Right atrium auricular region (tissue), 2 donors: ENCODE results near the gene WNT7A. TPM values are rescaled to one million over a fixed set of nuclear protein-coding genes. Genes with fewer than 3 reads are reported as not detected.

Source experiments
- DNase-seq: peaks from one replicate; pipeline ENCODE4 v3.0.0-alpha.2; 2019; ENCODE audit warnings: low spot score
- H3K27ac ChIP-seq, 2 donors: fragments of 200-600 bp; sonication (generic); 1 replicate in 1 of 2; 2 replicates in 1 of 2; pipeline ENCODE4 v1.5.1; 2016 to 2019
- H3K27me3 ChIP-seq, 2 donors: fragments of 200-600 bp; sonication (generic); one replicate each; pipeline versions ENCODE4 v1.5.1 to v1.6.0; 2017 to 2019
- H3K36me3 ChIP-seq: fragments of 200-600 bp; sonication (generic); one replicate; pipeline ENCODE4 v1.5.1; 2016
- H3K4me1 ChIP-seq, 2 donors: fragments of 200-600 bp; sonication (generic); one replicate each; pipeline versions ENCODE4 v1.5.1 to v1.6.0; 2017 to 2019
- H3K4me3 ChIP-seq, 2 donors: fragments of 200-600 bp; sonication (generic); 1 replicate in 1 of 2; 2 replicates in 1 of 2; pipeline ENCODE4 v1.5.1; 2017 to 2019; ENCODE audit warnings: mild to moderate bottlenecking in 1 of 2, moderate library complexity in 1 of 2
- H3K9me3 ChIP-seq, 2 donors: fragments of 200-600 bp; sonication (generic); one replicate each; pipeline ENCODE4 v1.5.1; 2019
- total RNA-seq, 2 donors: library from RNA; depleted of rRNA; stranded (reverse); fragments of >200 nt; gene quantifications; one replicate each; pipeline ENCODE4 v1.1.0, GENCODE V29; 2016
- TF ChIP-seq, protein P1 (sequence below), 2 donors: fragments of 200-600 bp; sonication (generic); IDR thresholded peaks; one replicate each; pipeline ENCODE4 v1.5.1; 2019; ENCODE audit warnings: antibody characterized with exemption in 2 of 2

The WNT7A gene
- total RNA-seq, 2 donors from 2014 or later = not detected

DNA sequence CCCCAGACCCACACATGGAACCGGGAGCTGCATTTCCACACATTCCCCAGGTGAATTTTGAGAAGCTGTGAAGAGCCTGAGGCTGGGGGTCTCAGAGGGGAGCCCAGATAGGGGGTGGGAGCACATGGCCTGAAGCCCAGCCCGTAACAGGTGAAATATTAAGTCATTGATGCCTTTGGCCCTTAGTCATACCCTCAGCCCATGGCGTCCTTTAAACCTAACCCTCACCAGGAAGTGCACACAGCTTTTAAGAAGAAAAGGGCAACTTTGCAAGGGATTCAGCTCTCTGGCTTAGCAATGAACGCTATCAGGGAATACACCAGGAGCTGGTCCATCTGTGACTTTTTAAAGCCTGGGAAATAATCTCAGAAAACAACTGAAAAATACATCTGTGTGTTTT lies 40.6 kb downstream of the WNT7A start:
- H3K27me3 ChIP-seq = no peaks in the 10 kb centered on the region

DNA sequence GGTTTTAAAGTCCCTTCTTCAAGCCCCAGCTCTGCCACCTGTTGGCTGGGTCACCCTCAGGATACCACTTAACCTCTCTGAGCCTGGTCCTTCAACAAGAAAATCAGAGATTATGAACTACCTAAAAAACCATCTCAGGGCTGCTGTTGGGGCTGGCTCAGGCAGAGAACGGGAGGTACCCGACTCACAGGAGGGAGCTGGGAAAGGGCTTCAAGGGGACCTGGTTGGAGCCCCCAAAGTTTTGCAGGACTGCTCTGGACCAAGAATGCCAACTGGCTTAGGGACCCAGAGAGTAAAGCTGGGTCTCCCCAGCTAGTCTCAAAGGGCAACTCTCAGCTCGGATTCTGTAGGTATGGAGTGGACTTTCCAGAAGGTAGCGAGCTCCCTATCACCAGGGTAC lies 41.5 kb downstream of the WNT7A start:
- TF ChIP-seq, protein P1, sequence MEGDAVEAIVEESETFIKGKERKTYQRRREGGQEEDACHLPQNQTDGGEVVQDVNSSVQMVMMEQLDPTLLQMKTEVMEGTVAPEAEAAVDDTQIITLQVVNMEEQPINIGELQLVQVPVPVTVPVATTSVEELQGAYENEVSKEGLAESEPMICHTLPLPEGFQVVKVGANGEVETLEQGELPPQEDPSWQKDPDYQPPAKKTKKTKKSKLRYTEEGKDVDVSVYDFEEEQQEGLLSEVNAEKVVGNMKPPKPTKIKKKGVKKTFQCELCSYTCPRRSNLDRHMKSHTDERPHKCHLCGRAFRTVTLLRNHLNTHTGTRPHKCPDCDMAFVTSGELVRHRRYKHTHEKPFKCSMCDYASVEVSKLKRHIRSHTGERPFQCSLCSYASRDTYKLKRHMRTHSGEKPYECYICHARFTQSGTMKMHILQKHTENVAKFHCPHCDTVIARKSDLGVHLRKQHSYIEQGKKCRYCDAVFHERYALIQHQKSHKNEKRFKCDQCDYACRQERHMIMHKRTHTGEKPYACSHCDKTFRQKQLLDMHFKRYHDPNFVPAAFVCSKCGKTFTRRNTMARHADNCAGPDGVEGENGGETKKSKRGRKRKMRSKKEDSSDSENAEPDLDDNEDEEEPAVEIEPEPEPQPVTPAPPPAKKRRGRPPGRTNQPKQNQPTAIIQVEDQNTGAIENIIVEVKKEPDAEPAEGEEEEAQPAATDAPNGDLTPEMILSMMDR (IDR thresholded peaks at IDR 0.05) = no peak
- H3K9me3 ChIP-seq = no peaks in the 10 kb centered on the region
- no peaks in the 10 kb centered on the region for H3K27me3 ChIP-seq
- H3K4me3 ChIP-seq = no peak overlapping the region
- H3K36me3 ChIP-seq = no peaks in the 10 kb centered on the region
- no peak for DNase-seq
- H3K4me1 ChIP-seq = no peaks in the 10 kb centered on the region
- no peak overlapping the region for H3K27ac ChIP-seq

More for the DNA sequence above, 40.6 kb downstream of the WNT7A start:
- no peaks in the 10 kb centered on the region for H3K4me1 ChIP-seq
- TF ChIP-seq, protein P1 (IDR thresholded peaks at IDR 0.05) = no peak
- H3K4me3 ChIP-seq = no peak overlapping the region
- H3K9me3 ChIP-seq = no peaks in the 10 kb centered on the region
- no peak for DNase-seq
- H3K36me3 ChIP-seq = no peaks in the 10 kb centered on the region
- H3K27ac ChIP-seq = no peak overlapping the region

DNA sequence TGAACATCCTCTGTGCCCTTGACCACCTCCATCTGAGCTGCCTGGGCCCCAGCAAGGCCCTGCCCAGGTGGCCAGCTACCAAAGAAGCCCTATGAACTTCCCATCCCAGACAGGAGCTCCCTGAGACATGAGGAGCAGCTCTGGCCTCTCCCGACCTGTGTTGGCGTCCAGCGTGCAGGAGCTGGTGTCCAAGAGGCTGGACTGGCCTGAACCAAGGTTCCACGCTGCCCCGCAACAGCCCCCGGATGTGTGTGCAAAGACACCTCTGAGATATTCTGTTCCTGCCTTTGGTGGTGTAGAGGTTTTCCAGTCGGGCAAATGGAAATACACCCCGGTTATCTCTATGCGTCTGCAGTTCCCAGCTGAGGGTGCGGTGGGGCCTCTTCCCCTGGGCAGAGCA lies 42.1 kb downstream of the WNT7A start:
- DNase-seq = no peak
- H3K27ac ChIP-seq = no peak overlapping the region
- no peaks in the 10 kb centered on the region for H3K27me3 ChIP-seq
- no peaks in the 10 kb centered on the region for H3K4me1 ChIP-seq
- TF ChIP-seq, protein P1 (IDR thresholded peaks at IDR 0.05) = no peak
- H3K9me3 ChIP-seq = no peaks in the 10 kb centered on the region
- no peak overlapping the region for H3K4me3 ChIP-seq
- no peaks in the 10 kb centered on the region for H3K36me3 ChIP-seq

DNA sequence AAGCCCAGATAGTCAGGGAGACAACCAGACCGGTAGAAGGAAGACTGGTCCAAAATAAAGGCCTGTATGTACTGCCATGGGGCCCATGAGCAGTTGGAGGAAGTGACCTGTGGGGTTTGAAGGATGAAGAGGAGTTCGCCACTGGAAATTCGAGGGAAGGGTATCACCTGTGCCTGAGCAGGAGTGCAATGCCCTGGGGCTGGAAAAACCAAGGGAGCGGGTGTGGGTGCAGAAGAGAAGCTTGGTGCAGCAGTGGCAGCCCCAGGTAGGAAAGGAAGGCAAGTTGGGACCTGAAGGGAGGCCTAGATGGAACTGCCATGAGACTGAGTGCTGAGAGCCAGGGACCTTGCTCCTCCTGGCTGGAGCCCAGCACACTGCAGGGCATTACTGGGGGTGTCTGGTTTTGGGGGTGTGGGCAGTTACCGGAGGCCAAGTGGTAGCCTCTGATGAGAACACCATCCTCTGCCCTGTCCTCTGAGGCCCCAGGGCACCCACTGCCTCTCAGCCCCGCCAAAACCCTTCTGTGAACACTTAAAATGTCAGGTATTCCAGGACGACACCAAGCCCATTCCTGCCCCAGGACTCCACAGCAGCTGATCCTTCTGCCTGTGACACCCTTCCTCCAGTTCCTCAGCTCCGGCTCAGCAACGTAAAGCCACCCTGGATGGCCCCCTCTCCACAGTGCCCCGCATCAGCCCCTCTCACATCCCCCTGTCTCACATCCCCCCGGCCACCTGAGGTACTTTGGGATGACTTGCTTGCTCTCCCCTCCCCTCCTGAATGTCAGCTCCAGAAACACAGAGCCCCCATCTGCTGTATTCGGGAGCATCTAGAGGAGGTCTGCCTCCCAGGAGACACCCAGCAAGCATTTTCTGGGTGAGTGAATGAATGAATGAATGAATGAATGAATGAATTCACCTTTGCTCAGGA lies 42.9 kb downstream of the WNT7A start:
- H3K4me1 ChIP-seq = no peaks in the 10 kb centered on the region
- no peaks in the 10 kb centered on the region for H3K36me3 ChIP-seq
- H3K9me3 ChIP-seq = no peaks in the 10 kb centered on the region
- DNase-seq = no peak
- no peaks in the 10 kb centered on the region for H3K27me3 ChIP-seq
- no peak overlapping the region for H3K27ac ChIP-seq
- TF ChIP-seq, protein P1 (IDR thresholded peaks at IDR 0.05) = no peak
- no peak overlapping the region for H3K4me3 ChIP-seq

DNA sequence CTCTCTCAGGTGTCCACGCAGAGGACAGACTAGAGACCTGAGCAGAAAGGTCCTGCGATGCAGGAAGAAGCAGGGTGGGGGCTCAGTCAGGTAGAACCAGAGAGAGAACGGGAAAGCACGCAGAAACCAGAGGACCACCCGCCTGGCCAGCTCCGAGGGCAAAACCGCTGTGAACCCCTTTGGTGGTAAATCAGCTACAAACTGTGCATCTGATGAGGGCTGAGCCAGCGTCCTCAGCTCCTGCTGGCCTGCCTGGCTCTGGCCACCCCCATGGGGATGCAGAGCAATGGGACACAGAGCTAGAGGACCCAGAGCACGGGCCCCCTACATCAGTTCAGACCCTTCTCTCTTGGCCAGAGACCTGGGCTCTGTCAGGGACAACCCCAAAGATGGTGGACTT lies 44.6 kb downstream of the WNT7A start:
- no peaks in the 10 kb centered on the region for H3K9me3 ChIP-seq
- H3K27ac ChIP-seq = no peak overlapping the region
- no peaks in the 10 kb centered on the region for H3K4me1 ChIP-seq
- TF ChIP-seq, protein P1 (IDR thresholded peaks at IDR 0.05) = no peak
- no peaks in the 10 kb centered on the region for H3K27me3 ChIP-seq
- no peak for DNase-seq
- no peaks in the 10 kb centered on the region for H3K36me3 ChIP-seq
- no peak overlapping the region for H3K4me3 ChIP-seq
